SK-N-SH (cell line): ENCODE results near the gene OAS1. TPM values are rescaled to one million over a fixed set of nuclear protein-coding genes. Genes with fewer than 3 reads are reported as not detected.

Experiments
- CTCF ChIA-PET: fragments of 300-600, 350-600 bp; formaldehyde crosslinking; extraction: SDS; loops from one replicate; lab custom pipeline; 2021; lab: Yijun Ruan, JAX
- POLR2A ChIA-PET: fragments of 350-600 bp; sonication (Branson Sonifier 250); formaldehyde crosslinking; extraction: SDS; loops from one replicate; lab custom pipeline; 2020; ENCODE audit warnings: antibody characterized with exemption, inconsistent platforms; lab: Yijun Ruan, JAX
- DNase-seq: peaks from one replicate; pipeline ENCODE4 v3.0.0; 2012
- H2AFZ ChIP-seq: fragments of 200-600 bp; sonication (generic); 2 replicates; pipeline ENCODE4 v1.8.1; 2016; ENCODE audit warnings: antibody characterized with exemption, mild to moderate bottlenecking, low read depth
- H3F3A ChIP-seq: fragments of 200-600 bp; sonication (generic); replicated peaks from 2 replicates; pipeline ENCODE3; 2016; ENCODE audit warnings: antibody characterized with exemption, mild to moderate bottlenecking; ENCODE audit not compliant: insufficient read depth
- H3K27ac ChIP-seq, 2 experiments: fragments of 200-500 bp in 1 of 2; fragments of 200-600 bp in 1 of 2; sonication (Bioruptor generic) in 1 of 2; sonication (generic), shearing (Covaris generic) in 1 of 2; 2 replicates each; pipeline versions ENCODE4 v1.5.1 to v1.6.1; 2014 to 2016; ENCODE audit warnings: low read depth in 2 of 2, inconsistent platforms in 1 of 2, low read length in 1 of 2, mild to moderate bottlenecking in 1 of 2, mixed read lengths in 1 of 2
- H3K27me3 ChIP-seq: fragments of 200-600 bp; sonication (generic), shearing (Covaris generic); 2 replicates; pipeline ENCODE4 v1.6.1; 2016; ENCODE audit warnings: mixed run types; ENCODE audit not compliant: insufficient read depth
- H3K36me3 ChIP-seq, 2 experiments: fragments of 200-500 bp in 1 of 2; fragments of 200-600 bp in 1 of 2; sonication (Bioruptor generic) in 1 of 2; sonication (generic) in 1 of 2; replicated peaks in 1 of 2; 2 replicates each; pipeline versions ENCODE3 to v1.5.1; 2014 to 2016; ENCODE audit warnings: low read length in 1 of 2, mild to moderate bottlenecking in 1 of 2; ENCODE audit not compliant: insufficient read depth in 2 of 2, control insufficient read depth in 1 of 2
- H3K4me1 ChIP-seq, 2 experiments: fragments of 200-500 bp in 1 of 2; fragments of 200-600 bp in 1 of 2; sonication (Bioruptor generic) in 1 of 2; sonication (generic), shearing (Covaris generic) in 1 of 2; 2 replicates each; pipeline versions ENCODE4 v1.5.1 to v1.6.1; 2014 to 2016; ENCODE audit warnings: low read depth in 1 of 2, low read length in 1 of 2, mixed run types in 1 of 2; ENCODE audit not compliant: insufficient read depth in 2 of 2, control insufficient read depth in 1 of 2
- H3K4me2 ChIP-seq: fragments of 200-600 bp; sonication (generic), shearing (Covaris generic); 2 replicates; pipeline ENCODE4 v1.6.1; 2017; ENCODE audit warnings: mixed run types
- H3K4me3 ChIP-seq, 2 experiments: fragments of 200-500 bp in 1 of 2; fragments of 200-600 bp in 1 of 2; sonication (Bioruptor generic) in 1 of 2; sonication (generic), shearing (Covaris generic) in 1 of 2; 2 replicates each; pipeline versions ENCODE4 v1.5.1 to v1.8.1; 2014 to 2016; ENCODE audit warnings: low read depth in 2 of 2, inconsistent platforms in 1 of 2, low read length in 1 of 2, mild to moderate bottlenecking in 1 of 2, mixed read lengths in 1 of 2, moderate library complexity in 1 of 2
- H3K79me2 ChIP-seq: fragments of 200-600 bp; sonication (generic); 2 replicates; pipeline ENCODE4 v1.8.1; 2017; ENCODE audit warnings: mild to moderate bottlenecking; ENCODE audit not compliant: insufficient read depth
- H3K9ac ChIP-seq: fragments of 200-600 bp; sonication (generic); 2 replicates; pipeline ENCODE4 v1.6.1; 2017; ENCODE audit warnings: mixed run types
- H3K9me2 ChIP-seq: fragments of 200-600 bp; sonication (generic); 2 replicates; pipeline ENCODE4 v1.6.1; 2017; ENCODE audit warnings: mixed run types
- H3K9me3 ChIP-seq: fragments of 200-600 bp; sonication (generic); 2 replicates; pipeline ENCODE4 v1.6.1; 2017; ENCODE audit warnings: mixed run types, mild to moderate bottlenecking, moderate library complexity
- H4K20me1 ChIP-seq: fragments of 200-600 bp; sonication (generic); 2 replicates; pipeline ENCODE4 v1.6.1; 2017; ENCODE audit warnings: mild to moderate bottlenecking, mixed run types; ENCODE audit not compliant: insufficient read depth
- CHD2 ChIP-seq: fragments of 150-350 bp; IDR thresholded peaks from 2 replicates; pipeline ENCODE4 v1.6.1; 2018; ENCODE audit warnings: low read length; ENCODE audit not compliant: partially characterized antibody
- ELF1 ChIP-seq: IDR thresholded peaks from 2 replicates; pipeline ENCODE4 v1.4.0; 2012
- EP300 ChIP-seq, 2 experiments: IDR thresholded peaks; 2 replicates each; pipeline versions ENCODE4 v1.4.0 to v1.6.1; 2012; ENCODE audit warnings: borderline replicate concordance in 1 of 2, low read depth in 1 of 2, low read length in 1 of 2
- FOSL2 ChIP-seq: IDR thresholded peaks from 2 replicates; pipeline ENCODE4 v1.4.0; 2012; ENCODE audit warnings: low read depth, mild to moderate bottlenecking, moderate library complexity, borderline replicate concordance
- FOXJ3 ChIP-seq: sonication (generic); formaldehyde crosslinking; IDR thresholded peaks from 2 replicates; pipeline ENCODE4 v1.5.1; 2020; ENCODE audit warnings: mild to moderate bottlenecking, missing genetic modification reagents
- GABPA ChIP-seq: IDR thresholded peaks from 2 replicates; pipeline ENCODE4 v1.4.0; 2012; ENCODE audit warnings: low read depth, mild to moderate bottlenecking
- MEF2A ChIP-seq: IDR thresholded peaks from 2 replicates; pipeline ENCODE4 v1.4.0; 2012; ENCODE audit warnings: low read depth, borderline replicate concordance
- MXI1 ChIP-seq: IDR thresholded peaks from 2 replicates; pipeline ENCODE4 v1.6.1; 2012; ENCODE audit warnings: mild to moderate bottlenecking, low read depth, low read length, improper control_type of control experiment
- NFIC ChIP-seq: IDR thresholded peaks from 2 replicates; pipeline ENCODE4 v1.4.0; 2012; ENCODE audit warnings: borderline replicate concordance
- RCOR1 ChIP-seq: fragments of 150-350 bp; IDR thresholded peaks from 2 replicates; pipeline ENCODE4 v1.6.1; 2017; ENCODE audit warnings: antibody characterized with exemption, low read length
- RFX5 ChIP-seq: IDR thresholded peaks from 2 replicates; pipeline ENCODE4 v1.6.1; 2012; ENCODE audit warnings: mild to moderate bottlenecking, improper control_type of control experiment, low read length
- RXRA ChIP-seq: IDR thresholded peaks from 2 replicates; pipeline ENCODE4 v1.4.0; 2012; ENCODE audit warnings: low read depth, mild to moderate bottlenecking, borderline replicate concordance
- WGBS: methylation state at CpG from one replicate; pipeline ENCODE4 v1.1.6; 2017; ENCODE audit warnings: low lambda C conversion rate; 5-methylcytosine and 5-hydroxymethylcytosine counted together
- polyA plus RNA-seq, 3 experiments: library from polyadenylated mRNA; depleted of rRNA; stranded (reverse); fragments of >200 nt; gene quantifications; 2 replicates each; pipeline ENCODE4 v1.2.3, GENCODE V29; 2012
- TF ChIP-seq, protein P1 (sequence below): fragments of 150-350 bp; IDR thresholded peaks from 2 replicates; pipeline ENCODE4 v1.6.1; 2017; ENCODE audit warnings: antibody characterized with exemption, low read length, low read depth, borderline replicate concordance
- TF ChIP-seq, protein P2 (sequence below): IDR thresholded peaks from 2 replicates; pipeline ENCODE4 v1.4.0; 2012; ENCODE audit warnings: low read depth
- TF ChIP-seq, protein P3 (sequence below): fragments of 150-350 bp; IDR thresholded peaks from 2 replicates; pipeline ENCODE4 v1.6.1; 2016; ENCODE audit warnings: mild to moderate bottlenecking, low read depth, low read length
- TF ChIP-seq, protein P4 (sequence below): IDR thresholded peaks from 2 replicates; pipeline ENCODE4 v1.6.1; 2012; ENCODE audit warnings: mild to moderate bottlenecking, low read depth, low read length, moderate library complexity
- TF ChIP-seq, protein P5 (sequence below): IDR thresholded peaks from 2 replicates; pipeline ENCODE4 v1.4.0; 2012; ENCODE audit warnings: low read depth, borderline replicate concordance
- TF ChIP-seq, protein P6 (sequence below): IDR thresholded peaks from 2 replicates; pipeline ENCODE4 v1.4.0; 2012; ENCODE audit warnings: low read depth, borderline replicate concordance

OAS1 gene
- polyA plus RNA-seq, 1 of the 3 experiments (the other 2 are of a cell fraction): 1.1 TPM

DNA sequence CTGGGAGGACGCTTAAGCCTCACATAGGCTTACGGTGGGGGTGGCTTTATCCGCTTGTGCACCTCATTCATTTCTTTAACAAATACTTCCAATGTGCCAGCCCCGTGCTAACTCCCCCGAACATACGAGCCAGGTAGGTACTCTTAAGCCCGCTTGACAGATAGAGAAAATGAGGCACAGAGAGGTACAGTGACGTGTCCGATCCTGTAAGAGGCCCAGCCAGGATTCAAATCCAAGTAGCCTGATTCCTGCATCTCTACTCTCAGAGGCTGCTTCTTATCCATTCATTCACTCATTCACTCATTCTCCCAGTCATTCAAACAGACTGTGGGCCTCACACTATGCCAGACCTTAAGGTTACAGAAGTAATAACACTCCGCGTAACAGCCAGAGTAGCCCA lies 32.0 kb downstream of the OAS1 start:
- H3K4me1 ChIP-seq: peaks cover 0 to 23% of the 10 kb centered on the region in 2 experiments; a peak in 2 of 4 replicates
- DNase-seq: no peak
- H3K36me3 ChIP-seq: no peaks in the 10 kb centered on the region
- H3K27me3 ChIP-seq: no peaks in the 10 kb centered on the region
- peak overlapping the region; percentile 94; the same call in 1 of the 2 replicates for H2AFZ ChIP-seq
- POLR2A ChIA-PET: interaction anchor here (0.8 to 1.0 kb wide), 2 partner anchors 21 to 30 kb away, joined by 3 read pairs; no protein-coding TSS in a partner anchor
- peak overlapping the region; percentile 48; the same call in 1 of the 2 replicates for H3K9ac ChIP-seq
- H4K20me1 ChIP-seq: no peaks in the 10 kb centered on the region
- no peaks in the 10 kb centered on the region for H3F3A ChIP-seq
- WGBS: 36% methylated on average over 9 of the region's 11 CpGs
- H3K79me2 ChIP-seq: no peaks in the 10 kb centered on the region
- H3K27ac ChIP-seq: peak overlapping the region in 1 of 2 experiments; percentile 65; a peak in 2 of 4 replicates
- H3K4me2 ChIP-seq: peak overlapping the region; percentile 94
- TF ChIP-seq, protein P1, sequence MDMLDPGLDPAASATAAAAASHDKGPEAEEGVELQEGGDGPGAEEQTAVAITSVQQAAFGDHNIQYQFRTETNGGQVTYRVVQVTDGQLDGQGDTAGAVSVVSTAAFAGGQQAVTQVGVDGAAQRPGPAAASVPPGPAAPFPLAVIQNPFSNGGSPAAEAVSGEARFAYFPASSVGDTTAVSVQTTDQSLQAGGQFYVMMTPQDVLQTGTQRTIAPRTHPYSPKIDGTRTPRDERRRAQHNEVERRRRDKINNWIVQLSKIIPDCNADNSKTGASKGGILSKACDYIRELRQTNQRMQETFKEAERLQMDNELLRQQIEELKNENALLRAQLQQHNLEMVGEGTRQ: no peak
- TF ChIP-seq, protein P2, sequence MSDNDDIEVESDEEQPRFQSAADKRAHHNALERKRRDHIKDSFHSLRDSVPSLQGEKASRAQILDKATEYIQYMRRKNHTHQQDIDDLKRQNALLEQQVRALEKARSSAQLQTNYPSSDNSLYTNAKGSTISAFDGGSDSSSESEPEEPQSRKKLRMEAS: no peak
- TF ChIP-seq, protein P3, sequence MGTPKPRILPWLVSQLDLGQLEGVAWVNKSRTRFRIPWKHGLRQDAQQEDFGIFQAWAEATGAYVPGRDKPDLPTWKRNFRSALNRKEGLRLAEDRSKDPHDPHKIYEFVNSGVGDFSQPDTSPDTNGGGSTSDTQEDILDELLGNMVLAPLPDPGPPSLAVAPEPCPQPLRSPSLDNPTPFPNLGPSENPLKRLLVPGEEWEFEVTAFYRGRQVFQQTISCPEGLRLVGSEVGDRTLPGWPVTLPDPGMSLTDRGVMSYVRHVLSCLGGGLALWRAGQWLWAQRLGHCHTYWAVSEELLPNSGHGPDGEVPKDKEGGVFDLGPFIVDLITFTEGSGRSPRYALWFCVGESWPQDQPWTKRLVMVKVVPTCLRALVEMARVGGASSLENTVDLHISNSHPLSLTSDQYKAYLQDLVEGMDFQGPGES: no peak
- no peak for TF ChIP-seq GABPA
- TF ChIP-seq, protein P4, sequence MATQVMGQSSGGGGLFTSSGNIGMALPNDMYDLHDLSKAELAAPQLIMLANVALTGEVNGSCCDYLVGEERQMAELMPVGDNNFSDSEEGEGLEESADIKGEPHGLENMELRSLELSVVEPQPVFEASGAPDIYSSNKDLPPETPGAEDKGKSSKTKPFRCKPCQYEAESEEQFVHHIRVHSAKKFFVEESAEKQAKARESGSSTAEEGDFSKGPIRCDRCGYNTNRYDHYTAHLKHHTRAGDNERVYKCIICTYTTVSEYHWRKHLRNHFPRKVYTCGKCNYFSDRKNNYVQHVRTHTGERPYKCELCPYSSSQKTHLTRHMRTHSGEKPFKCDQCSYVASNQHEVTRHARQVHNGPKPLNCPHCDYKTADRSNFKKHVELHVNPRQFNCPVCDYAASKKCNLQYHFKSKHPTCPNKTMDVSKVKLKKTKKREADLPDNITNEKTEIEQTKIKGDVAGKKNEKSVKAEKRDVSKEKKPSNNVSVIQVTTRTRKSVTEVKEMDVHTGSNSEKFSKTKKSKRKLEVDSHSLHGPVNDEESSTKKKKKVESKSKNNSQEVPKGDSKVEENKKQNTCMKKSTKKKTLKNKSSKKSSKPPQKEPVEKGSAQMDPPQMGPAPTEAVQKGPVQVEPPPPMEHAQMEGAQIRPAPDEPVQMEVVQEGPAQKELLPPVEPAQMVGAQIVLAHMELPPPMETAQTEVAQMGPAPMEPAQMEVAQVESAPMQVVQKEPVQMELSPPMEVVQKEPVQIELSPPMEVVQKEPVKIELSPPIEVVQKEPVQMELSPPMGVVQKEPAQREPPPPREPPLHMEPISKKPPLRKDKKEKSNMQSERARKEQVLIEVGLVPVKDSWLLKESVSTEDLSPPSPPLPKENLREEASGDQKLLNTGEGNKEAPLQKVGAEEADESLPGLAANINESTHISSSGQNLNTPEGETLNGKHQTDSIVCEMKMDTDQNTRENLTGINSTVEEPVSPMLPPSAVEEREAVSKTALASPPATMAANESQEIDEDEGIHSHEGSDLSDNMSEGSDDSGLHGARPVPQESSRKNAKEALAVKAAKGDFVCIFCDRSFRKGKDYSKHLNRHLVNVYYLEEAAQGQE: no peak
- TF ChIP-seq, protein P5, sequence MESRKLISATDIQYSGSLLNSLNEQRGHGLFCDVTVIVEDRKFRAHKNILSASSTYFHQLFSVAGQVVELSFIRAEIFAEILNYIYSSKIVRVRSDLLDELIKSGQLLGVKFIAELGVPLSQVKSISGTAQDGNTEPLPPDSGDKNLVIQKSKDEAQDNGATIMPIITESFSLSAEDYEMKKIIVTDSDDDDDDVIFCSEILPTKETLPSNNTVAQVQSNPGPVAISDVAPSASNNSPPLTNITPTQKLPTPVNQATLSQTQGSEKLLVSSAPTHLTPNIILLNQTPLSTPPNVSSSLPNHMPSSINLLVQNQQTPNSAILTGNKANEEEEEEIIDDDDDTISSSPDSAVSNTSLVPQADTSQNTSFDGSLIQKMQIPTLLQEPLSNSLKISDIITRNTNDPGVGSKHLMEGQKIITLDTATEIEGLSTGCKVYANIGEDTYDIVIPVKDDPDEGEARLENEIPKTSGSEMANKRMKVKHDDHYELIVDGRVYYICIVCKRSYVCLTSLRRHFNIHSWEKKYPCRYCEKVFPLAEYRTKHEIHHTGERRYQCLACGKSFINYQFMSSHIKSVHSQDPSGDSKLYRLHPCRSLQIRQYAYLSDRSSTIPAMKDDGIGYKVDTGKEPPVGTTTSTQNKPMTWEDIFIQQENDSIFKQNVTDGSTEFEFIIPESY: no peak
- TF ChIP-seq RFX5: no peak
- TF ChIP-seq ELF1: no peak
- TF ChIP-seq RCOR1: no peak
- no peak for TF ChIP-seq MXI1
- no peak for TF ChIP-seq EP300 (IDR thresholded peaks at IDR 0.05; ENCODE audit: borderline replicate concordance in 1 of 2, low read depth in 1 of 2, low read length in 1 of 2)
- TF ChIP-seq NFIC: no peak
- TF ChIP-seq, protein P6, sequence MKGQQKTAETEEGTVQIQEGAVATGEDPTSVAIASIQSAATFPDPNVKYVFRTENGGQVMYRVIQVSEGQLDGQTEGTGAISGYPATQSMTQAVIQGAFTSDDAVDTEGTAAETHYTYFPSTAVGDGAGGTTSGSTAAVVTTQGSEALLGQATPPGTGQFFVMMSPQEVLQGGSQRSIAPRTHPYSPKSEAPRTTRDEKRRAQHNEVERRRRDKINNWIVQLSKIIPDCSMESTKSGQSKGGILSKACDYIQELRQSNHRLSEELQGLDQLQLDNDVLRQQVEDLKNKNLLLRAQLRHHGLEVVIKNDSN: no peak
- TF ChIP-seq FOXJ3 (CRISPR knock-in tag): no peak
- TF ChIP-seq CHD2: no peak
- no peak for TF ChIP-seq MEF2A
- TF ChIP-seq FOSL2: no peak
- no peak for TF ChIP-seq RXRA
- H3K4me3 ChIP-seq: peak overlapping the region; percentile 59 to 71
- H3K9me2 ChIP-seq: no peaks in the 10 kb centered on the region
- no peaks in the 10 kb centered on the region for H3K9me3 ChIP-seq
- CTCF ChIA-PET: no interaction called here
